NCI-H69 (cell line): Measurements from ENCODE around the gene SPDEF.
A peak's percentile ranks its signal among the peaks of the same experiment; 100 is the strongest.

Experiments
- DNase-seq: peaks from one replicate; lab custom pipeline; 2025; lab: John Stamatoyannopoulos, UW

SPDEF gene

DNA sequence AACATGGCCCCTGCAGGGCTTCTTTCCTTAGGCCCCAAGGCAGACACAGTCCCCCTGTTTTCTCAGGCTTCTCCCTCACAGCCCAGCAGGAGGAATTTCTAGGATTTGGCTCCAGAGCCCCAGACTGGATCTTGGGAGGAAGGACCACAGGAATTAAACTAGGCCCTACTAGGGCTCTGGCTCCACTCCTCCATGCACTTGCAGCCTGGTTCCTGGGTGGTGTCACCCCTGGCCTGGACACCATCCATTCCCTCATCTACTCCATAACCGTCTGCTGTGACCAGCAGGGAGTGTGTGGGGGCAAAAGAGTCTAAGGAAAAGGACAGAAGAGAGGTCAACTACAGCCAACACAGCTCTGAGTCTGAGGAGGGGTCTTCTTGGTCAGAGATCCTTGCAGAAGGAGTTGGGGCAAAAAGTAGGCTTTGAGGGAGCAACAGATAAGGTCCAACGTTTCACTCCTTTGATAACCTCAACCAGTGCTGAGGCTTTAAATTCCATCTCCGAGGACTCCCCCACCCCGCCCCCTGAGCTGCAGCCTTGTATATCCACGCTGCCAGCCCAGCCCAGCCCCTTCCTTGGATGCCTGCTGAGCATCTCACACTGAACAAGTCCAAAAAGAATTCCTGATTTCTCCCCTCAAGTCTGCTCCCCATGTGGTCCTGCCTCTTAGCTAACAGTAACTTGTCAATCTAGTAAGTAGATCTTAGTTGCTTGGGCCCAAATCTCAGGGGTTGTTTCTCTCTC, 27.9 kb upstream of the SPDEF start:
- DNase-seq = no peak

- DNase-seq = no peak
Measured at GRCh38 chr6:34583461-34583860, 27.3 kb upstream of the SPDEF start.

GRCh38 chr6:34581561-34581920, 25.4 kb upstream of the SPDEF start:
- DNase-seq = no peak

DNA sequence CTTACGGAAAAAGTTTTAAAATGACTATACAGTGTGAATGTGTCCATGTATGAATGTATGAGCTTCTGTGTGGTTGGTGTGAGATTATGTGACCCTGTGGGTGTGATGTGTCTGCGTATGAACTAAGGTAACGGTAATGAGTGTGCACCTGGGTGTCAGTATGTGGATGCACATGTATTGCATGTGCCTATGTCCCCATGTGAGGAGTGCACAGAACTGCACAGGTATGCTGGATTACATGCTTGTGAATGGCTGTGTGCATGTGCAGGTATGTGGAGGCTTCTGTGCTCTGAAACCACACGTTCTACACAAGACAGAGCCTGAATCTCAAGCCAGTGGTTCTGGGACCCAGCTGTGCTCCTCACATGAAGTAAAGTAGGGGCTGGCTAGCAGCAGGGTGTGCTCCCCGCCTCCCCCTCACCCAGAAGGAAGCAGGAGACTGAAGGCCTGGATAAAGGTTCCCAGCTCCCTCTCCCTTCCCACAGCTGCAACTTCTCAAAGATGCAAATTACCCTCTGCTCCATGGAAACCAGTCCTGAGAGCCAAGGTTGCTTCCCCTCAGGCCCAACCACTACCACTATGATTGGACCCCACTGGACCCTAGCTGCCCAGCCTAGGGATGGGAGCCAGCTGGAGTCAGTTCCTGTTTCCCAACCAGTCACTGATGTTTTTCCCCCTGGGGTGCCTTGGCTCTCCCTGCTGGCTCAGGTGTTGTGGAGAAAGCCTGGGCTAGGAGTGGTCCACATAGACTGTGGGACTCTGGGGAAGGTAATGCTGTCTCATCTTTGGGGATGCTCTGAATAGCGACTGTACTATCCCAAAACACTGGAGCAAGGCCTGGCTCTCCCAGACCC, 24.8 kb upstream of the SPDEF start:
- peak; percentile 84 for DNase-seq

DNA sequence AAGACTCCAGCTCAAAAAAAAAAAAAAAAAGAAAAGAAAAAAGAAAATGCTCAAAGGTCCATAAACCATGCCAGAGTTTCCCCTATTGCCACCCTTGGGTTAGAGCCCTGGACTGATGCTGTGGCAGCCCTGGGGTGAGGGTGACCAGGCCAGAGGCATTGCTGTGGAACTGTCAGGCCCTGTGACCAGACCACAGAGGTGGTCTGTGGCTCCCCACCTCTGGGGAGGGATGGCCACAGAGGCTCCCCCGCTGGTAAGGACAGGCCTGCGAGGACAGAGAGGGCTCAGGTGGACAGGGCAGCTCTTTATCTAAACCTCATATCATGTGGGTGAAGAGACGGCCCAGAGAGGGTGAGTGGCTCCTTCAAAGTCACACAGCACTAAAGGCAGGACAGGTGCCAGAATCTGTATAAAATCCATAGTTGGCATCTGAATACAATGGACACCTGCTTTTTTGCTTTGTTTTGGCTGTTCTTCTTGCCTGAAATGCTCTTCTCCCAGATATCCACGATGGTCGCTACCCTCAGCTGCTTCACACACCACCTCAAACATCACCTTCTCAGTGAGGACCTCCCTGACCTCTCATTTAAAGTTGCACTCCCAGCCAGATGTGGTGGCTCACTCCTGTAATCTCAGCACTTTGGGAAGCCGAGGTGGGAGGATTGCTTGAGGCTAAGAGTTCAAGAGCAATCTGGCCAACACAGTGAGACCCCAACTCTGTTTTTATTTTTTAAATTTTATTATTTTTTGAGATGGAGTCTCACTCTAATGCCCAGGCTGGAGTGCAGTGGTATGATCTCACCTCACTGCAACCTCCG, 22.5 kb upstream of the SPDEF start:
- DNase-seq = no peak

DNA sequence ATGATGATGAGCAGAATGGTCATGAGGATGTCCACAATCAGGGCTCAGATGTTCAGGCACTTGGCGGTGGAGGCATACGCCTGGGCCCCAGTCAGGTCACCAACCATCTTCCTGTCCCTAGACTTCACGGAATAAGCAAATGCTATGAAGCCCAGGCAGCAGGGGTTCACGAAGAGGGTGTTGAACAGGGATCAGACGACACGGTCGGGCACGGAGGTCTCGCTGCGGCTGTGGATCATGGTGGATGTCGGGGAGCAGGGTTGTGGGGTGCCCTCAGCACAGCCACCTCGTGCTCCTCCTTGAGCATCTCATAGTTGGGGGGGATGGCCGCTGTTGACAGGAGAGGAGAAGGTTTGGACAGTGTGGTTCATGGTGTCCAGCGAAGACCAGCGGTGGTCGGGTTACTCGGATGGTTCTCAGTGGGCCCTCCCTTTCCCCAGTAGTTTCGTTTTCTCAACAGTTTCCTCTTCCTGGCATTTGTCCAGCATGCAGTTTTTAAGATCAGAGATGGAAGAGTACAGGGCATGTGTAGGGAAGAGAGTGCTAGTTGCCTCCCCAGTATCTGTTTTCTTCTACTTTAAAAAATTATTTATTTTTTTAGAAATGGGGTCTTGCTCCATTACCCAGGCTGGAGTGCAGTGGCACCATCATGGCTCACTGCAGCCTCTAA, 20.3 kb upstream of the SPDEF start:
- peak; percentile 23 for DNase-seq

GRCh38 chr6:34575326-34575725, 19.2 kb upstream of the SPDEF start:
- DNase-seq = peak; percentile 88

DNA sequence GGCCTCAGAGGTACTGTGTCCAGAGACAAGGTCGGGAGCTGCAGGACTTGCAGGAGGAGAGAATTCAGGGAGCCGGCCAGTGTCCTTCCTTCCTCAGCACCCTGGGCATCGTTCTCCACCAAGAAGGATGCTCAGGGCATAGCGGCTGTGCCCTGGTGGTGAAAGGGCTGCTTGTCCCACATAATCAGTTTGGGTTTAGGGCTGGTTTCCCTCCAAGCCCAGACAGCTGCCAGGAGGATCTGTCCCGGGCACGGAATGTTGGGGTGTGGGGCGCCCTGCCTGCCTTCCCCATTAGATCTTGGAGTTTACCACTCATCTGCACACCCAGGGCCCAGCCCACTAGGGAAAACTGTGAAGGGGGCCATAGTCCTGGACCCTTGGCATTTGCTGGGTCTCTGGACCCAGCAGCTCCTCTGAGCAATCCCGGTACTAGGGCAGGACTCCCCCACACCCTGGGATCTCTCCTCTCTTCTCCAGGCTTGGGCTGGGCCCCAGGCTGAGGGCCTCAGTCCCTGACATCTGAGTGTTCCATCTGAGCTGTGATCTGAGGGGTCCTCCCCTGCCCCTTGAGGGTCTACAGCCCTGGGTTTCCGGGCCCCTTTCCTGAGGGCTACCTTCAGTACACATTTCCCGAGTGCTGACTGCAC, 18.6 kb upstream of the SPDEF start:
- DNase-seq = no peak

DNA sequence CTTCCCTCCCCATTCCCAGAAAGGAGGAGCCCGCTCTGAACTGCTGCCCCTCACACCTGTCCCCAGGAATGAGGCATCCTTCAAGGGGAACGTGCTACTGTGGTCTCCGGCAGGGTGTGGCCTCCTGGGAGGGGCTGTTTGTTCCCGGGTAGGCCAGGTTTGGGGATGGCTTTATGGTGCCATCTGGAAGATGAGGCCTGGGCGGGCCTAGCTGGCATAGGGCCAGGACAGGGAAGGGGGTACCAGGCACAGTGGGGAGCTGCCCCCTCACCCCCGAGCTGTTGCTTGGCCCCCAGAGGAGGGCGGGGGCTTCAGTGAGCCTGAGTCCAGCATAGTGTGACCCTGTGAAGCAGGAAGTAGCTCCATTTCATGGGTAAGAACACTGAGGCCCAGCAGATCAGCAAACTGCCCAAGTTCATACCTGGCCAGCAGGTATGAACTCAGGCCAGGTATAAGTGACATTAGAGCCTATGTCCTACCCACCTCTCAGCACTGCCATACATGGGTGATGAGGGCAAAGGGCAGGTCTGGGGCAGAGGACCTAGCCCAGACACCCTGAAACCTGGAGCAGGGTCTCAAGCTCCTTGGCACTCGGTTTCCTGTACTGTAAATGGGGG, 17.5 kb upstream of the SPDEF start:
- peak; percentile 50 for DNase-seq

DNA sequence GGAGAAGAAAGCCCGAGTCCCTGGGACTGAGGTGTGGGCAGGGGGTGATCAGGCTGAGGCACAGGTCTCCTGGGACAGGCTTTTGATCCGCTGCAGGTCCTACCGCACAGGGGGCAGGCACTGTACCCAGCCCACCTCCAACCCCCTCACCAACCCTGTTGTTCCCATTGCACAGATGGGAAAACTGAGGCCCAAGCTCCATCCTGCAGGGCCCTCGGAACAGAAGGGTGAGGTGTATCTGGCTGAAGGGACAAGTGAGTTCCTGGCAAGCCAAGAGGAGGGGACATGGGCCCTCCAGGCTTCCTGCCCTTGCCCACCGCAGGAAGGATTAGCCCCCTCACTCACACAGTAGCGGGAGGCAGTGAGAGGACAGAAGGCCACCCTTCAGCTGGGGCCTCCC, 16.5 kb upstream of the SPDEF start:
- no peak for DNase-seq

DNA sequence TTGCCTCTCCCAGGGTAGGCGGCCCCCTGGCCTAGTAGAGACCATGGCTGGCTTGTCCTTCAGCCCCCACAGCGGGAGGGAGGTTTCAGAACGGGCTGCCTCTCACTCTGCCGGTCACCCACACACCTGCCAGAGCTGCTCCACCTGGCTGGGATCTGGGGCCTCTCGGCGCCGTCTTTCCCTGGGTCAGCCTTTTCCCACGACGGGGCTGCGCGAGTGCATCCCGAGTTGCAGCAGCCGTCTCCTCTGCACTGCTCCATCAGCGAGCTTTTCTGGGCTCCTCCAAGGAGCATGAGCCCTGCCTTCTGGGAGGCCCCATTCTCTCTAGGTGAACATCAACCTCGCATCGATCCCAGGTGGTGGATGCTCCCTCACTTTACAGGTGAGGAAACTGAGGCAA, 15.9 kb upstream of the SPDEF start:
- no peak for DNase-seq

DNA sequence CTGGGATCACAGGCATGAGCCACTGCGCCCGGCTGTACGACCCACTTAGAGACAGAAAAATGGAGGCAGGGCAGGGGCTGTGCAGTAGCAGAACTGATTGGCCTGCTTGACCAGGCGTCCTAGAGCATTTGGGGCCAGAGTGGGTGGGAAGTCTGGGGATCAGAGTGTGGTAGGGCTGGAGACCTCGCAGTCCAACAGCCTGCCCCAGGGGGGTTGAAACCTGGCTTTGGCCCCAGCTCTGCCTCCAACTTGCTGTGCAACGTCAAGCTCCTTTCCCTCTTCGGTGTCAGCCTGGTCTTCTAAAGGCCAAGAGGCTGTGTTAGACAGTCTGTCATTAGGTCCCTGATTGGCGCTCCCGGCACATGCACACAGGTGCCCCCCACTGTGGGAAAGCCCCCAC, 15.3 kb upstream of the SPDEF start:
- DNase-seq = no peak

GRCh38 chr6:34570066-34570833, 14.1 kb upstream of the SPDEF start:
- DNase-seq = peak; percentile 42

- no peak for DNase-seq
Measured at GRCh38 chr6:34569361-34569973, 13.3 kb upstream of the SPDEF start.

DNA sequence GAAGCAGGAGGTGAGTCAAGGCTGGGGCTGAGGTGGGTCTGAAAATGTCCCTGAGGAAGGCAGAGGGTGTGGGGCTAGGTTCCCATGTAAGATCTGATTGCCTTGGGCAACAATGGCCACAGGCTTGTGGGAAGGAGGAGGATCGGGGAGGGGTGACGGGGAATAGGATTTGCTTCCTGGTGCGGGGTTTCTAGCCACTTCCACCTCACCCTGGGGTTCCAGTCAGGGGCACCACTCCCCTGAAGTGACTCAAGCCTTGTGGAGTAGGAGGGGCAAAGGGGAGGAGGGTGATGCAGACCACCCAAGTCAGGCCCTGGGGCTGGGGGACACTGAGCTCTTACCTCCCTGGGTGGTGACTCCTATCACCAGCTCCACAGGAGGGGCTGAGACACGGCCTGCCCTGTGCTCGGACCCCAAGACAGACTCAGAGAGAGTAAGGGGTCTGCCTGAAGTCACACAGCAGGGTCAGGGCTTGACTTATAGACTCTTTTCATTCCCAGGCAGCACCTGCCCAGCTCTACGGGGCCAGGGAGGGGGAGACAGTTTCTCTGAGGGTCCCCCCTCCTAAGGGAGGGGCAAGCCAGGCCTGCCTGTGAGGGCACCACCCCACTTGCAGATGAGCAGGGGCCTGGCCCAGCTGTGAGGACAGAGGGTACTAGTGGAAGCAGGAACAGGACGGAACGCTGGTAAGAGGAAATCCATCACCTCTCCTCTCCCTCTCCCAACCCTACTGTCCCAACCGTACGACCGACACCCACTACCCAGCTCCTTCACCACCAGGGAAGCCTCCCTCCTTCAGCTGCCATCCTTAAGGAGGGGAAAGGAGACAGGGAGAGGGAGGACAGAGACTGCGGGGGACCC, 12.4 kb upstream of the SPDEF start:
- DNase-seq = peak; percentile 29

DNA sequence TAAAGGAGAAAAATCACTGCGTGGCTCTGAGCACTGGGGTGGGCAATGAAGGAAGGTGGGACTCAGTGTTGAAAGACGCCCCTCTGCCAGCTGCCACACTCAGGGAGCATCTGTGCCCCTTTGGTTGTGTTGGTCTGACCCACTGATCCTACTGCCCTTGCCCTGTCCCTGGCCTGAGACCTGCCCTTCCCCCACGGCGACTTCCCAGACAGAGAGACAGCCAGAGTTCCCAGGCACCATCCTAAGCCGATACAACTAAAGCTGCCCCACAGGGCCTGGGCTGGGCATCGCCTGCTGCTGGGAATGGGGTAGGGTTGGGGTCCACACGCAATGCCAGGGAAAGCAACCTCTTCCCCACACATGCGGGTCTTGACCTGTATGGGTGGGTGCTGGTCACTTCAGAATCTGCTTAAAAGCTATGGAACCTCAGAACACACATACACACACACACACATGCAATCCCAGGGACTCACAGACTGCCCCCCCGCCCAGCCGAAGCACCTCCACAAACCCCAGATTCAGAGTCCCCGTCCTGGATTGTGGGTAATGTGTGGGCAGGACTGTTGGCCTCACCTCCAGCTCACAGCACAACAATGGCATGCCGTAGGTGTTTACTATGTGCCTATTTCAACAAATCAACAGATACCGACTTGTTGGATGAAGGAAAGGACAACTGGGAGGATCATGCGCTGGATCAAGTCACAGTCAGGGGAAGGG, 10.9 kb upstream of the SPDEF start:
- DNase-seq = no peak

DNA sequence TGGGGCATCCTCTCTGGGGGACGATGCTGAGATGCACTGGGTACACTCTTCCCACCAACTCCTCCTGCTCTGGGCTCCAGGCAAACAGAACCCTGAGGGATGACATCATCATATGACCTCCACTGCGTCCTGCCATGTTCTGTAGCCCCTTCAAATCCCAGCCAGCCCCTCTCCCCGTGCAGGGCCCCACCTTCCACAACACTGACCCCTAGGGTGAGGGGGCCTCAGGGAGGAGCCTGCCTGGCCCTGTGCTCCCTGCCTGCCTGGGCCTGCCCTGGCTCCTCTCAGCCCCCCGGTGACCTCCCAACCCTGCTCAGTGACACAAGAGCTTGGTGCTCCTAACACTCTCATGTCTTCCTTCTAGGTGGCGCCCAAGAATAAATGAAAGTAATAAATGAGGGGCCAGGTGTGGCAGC, 9.6 kb upstream of the SPDEF start:
- DNase-seq = peak; percentile 73

DNA sequence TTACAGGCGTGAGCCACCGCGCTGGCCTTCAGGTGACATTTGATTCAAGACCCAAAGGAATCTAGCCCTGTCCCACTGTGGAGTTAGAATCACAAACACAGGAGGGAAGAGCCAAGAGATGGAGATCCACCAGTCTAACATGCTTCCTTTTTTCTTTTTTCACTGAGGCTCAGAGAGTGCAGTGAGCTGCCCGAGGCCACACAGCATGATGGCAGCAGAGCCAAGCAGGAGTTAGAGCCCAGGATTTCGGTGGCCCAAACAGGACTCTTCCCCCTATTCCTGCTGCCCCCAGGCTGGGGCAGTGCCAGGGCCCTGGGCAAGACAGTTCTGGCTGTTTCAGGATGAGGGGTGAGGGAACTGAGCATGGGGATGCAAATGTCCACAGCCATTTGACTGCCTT, 8.1 kb upstream of the SPDEF start:
- no peak for DNase-seq
